Ramos (cell line): Measurements from ENCODE around the gene SPATA20.

Source experiments
- in situ Hi-C: fragments of 300-500 bp; cut with MboI; formaldehyde crosslinking; loops from one replicate; pipeline ENCODE4 v1.14.3; 2022; ENCODE audit warnings: low sequenced_read_pairs; ENCODE audit not compliant: unreplicated experiment

The SPATA20 gene

GRCh38 chr17:50547035-50547735, at the start of gene SPATA20:
Gene SPATA20, plus strand, starts transcription at chr17:50547174. Its CDS starts 35 bp downstream, at chr17:50547209.
- in situ Hi-C loops: loop anchor here (5.0 to 10.0 kb wide), 2 partner anchors 80 to 408 kb away; no protein-coding TSS in a partner anchor

GRCh38 chr17:50498021-50498874, 48.7 kb upstream of the SPATA20 start:
- in situ Hi-C loops: no loop called here

GRCh38 chr17:50499270-50499669, 47.7 kb upstream of the SPATA20 start:
- in situ Hi-C loops: no loop called here

GRCh38 chr17:50499721-50500120, 47.3 kb upstream of the SPATA20 start:
- in situ Hi-C loops: no loop called here

GRCh38 chr17:50501054-50501453, 45.9 kb upstream of the SPATA20 start:
- in situ Hi-C loops: no loop called here

GRCh38 chr17:50502301-50502990, 44.5 kb upstream of the SPATA20 start:
- in situ Hi-C loops: no loop called here

DNA sequence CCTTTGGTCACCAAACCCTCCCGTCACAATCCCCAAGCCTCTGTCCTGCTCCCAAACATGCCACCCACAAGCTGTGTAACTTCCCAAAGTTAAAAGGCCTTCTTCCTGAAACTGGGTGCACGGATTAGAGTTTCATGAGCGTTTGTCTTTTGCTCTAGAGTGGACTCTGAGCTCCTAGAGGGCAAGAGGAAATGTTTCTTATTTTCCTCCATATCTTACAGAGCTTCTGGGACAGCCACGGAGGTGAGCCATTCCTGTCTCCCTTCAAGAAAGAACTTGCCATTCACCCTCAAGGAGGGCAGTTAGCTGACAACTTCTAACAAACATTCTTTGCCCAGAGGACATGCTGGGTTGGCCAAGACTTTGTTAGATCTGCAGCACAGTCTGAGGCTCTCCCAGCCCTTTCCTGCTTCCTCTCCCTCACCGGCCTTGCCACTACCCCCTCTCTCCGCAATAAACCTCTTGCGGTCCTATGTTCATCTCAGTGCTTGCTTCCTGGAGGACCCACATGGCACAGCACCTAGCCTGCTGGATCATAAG, 41.3 kb upstream of the SPATA20 start:
- in situ Hi-C loops: no loop called here

- in situ Hi-C loops: no loop called here
These were observed 40.7 kb upstream of the SPATA20 start for GRCh38 chr17:50506298-50506697.

DNA sequence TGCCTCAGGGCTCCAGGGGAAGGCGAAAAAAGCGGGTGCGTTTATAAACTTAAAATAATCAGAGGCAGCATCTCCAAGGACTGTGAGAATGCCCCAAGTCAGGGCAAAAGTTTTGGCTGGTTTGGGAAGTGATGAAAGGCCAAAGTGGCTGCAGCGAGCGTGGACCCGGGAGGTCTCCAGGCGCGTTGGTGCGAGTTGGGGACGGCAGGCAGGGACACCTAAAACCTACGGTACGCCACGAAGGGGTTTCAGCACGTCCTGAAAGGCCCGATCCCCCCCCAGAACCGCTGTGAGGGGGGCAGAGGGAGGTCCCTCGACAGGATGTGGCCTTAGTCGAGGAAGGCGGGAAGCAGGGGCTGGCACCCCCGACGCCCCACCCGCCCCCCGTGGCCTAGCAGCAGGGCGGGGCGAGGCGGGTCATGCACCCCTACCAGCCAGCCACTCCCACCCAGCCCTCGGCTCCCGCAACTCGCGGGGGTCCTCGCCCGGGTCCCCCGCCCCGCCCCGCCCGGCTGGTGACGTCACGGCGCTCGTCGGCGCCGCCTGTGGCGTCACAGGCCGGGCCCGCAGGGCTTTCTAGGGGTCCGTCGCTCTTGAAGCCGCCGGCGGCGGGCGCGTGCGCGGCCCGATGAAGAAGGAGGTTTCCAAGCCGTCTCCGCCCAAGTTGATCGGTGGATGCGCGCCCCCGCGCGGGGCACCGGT, 39.0 kb upstream of the SPATA20 start, which contains the start of gene MYCBPAP:
TSS of gene MYCBPAP (plus strand) at position 569 of the 702 bp plus-strand sequence. CDS start 236 bp downstream, outside the sequence.
- in situ Hi-C loops: no loop called here

DNA sequence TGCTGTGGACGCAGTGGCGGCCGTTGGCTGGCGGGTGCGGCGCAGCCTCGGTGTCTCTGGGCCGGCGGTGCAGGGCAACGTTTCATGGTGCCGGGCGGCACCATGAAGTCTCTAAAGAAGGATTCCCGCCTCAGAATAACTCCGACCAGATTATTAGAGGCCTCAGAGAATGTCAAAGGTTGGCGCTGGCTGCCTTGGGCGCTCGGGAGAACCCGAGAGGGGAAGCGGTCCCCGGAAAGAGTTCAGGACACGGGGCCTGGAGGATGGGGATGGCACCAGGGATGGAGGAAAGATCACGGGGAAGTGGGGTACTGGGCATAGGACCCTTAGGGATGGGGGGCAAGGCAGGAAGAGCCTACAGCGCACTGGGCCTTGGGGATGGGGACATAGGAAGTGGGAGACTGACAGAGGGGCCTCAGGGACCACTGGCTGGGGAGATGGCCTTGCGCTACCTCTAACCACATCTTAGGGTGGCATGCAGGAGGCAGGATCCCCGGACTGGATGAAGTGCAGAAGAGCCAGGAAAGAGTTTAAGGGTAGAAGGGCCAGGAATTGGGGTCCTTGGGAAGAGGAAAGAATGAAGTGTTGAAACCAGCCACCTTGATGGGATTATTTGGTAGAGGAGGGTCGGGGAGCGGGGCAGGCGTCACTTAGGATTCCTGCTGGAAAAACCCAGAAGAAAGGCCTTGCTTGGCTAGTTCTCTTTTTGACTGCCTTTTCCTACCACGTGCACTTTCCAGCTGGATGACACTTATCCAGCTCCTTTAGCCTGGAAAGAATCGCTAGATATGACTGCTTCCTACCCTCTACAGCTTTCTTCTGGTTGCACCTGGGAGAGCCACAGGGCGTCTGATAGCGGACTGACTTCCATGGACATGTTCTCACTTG, 38.2 kb upstream of the SPATA20 start:
- in situ Hi-C loops: no loop called here

- in situ Hi-C loops: no loop called here
These were observed 35.9 kb upstream of the SPATA20 start for GRCh38 chr17:50511058-50511457.

DNA sequence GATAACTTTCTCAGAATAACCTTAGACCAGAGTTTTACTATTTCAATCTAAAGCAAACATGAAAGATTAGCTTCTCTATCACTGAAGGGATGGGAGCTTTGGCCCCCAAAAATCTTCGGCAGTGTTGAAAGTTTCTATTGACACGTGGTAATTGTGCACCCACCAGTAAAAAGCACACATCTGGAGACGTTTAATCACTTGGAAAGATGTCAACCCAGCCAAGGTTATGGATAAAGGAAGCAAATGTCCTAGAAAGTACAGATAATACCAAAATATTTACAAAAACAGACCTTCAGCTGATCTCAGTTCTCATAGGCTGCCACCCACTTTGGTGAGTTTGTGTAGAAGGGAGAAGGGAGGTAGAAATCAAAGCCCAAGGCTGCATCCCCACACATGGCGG, 33.5 kb upstream of the SPATA20 start:
- in situ Hi-C loops: no loop called here

DNA sequence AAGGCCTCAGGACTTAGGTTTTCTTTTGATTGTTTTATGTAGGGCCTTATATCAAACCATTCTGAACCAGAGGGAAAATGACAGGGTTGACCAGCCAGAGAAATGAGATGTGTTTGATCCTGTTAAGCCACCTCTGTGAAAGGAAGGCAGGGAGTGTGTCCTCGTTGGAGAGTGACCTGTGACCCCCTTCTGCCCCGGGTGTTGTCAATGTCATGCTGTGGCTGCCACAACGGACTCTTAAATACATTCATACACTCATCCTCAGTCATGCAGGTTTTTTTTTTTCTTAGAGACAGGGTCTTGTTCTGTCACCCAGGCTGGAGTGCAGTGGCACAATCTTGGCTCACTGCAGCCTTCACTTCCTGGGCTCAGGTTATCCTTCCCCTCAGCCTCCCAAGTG, 32.6 kb upstream of the SPATA20 start:
- in situ Hi-C loops: no loop called here

- in situ Hi-C loops: no loop called here
These were observed 31.9 kb upstream of the SPATA20 start for GRCh38 chr17:50514936-50515702.

DNA sequence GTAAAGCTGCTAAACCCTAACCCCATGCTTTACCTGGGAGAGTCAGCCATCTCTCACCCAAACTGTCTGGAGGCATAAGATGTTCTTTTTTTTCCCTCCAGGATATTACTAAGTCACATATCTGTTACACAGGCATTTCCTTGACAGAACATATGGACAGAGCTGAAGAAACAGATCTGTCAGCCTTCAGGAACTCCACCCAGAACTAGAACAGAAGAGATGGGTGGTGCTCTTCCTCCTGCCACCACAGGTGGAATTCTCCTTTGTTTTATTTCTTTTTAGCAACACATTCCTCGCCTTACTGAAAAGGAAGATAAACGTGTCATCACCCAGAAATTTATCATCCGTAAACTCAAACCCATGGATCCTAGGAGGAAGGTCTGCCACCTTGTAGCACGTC, 30.0 kb upstream of the SPATA20 start:
- in situ Hi-C loops: no loop called here

GRCh38 chr17:50517504-50518383, 29.2 kb upstream of the SPATA20 start:
- in situ Hi-C loops: no loop called here

GRCh38 chr17:50518384-50519023, 28.5 kb upstream of the SPATA20 start:
- in situ Hi-C loops: no loop called here
